H1 (cell line): ENCODE measurements around the gene BACE2. TPM values are rescaled to one million over a fixed set of nuclear protein-coding genes. Genes with fewer than 3 reads are reported as not detected.

Experiments used
- CHD7 ChIP-seq: fragments of 300-600 bp; sonication (generic); IDR thresholded peaks from 2 replicates; pipeline ENCODE4 v1.7.1; 2012; ENCODE audit warnings: low read length, moderate library complexity, mild to moderate bottlenecking, inconsistent platforms; ENCODE audit not compliant: insufficient replicate concordance
- EGR1 ChIP-seq: IDR thresholded peaks from 2 replicates; pipeline ENCODE4 v1.6.1; 2011; ENCODE audit warnings: low read depth, low read length, borderline replicate concordance
- HDAC6 ChIP-seq: IDR thresholded peaks from one replicate; pipeline ENCODE4 v1.7.1; 2012; ENCODE audit warnings: low read depth, mild to moderate bottlenecking, inconsistent platforms, low read length, moderate library complexity
- RXRA ChIP-seq: IDR thresholded peaks from 2 replicates; pipeline ENCODE4 v1.6.1; 2011; ENCODE audit warnings: low read depth, mild to moderate bottlenecking, low read length, moderate library complexity; ENCODE audit not compliant: insufficient read depth
- SP2 ChIP-seq: IDR thresholded peaks from 2 replicates; pipeline ENCODE4 v1.6.1; 2012; ENCODE audit warnings: mild to moderate bottlenecking, low read length, inconsistent platforms
- ZNF274 ChIP-seq: IDR thresholded peaks from 2 replicates; pipeline ENCODE4 v1.7.0; 2012; ENCODE audit warnings: low read length, borderline replicate concordance; ENCODE audit errors: extremely low read depth
- polyA plus RNA-seq, 7 experiments: library from polyadenylated mRNA; depleted of rRNA in 3 of 7; stranded (reverse) in 5 of 7; unstranded in 2 of 7; fragments of >200 nt in 5 of 7; fragments of 200-250 nt in 2 of 7; gene quantifications; 1 replicate in 5 of 7; 2 replicates in 1 of 7; 4 replicates in 1 of 7; pipeline versions ENCODE4 v1.2.1 to v1.2.3, GENCODE V29; 2011 to 2013; ENCODE audit warnings: missing spikeins in 2 of 7, mixed read lengths in 2 of 7
- total RNA-seq: library from RNA; stranded (reverse); fragmentation: NEBNext Ultra II Directional; extraction: Animal tissue kit (Norgen Biotek cat#: 25700); gene quantifications from 2 replicates; pipeline ENCODE4 v1.2.1, GENCODE V29; 2021

BACE2 gene
- total and polyA plus RNA-seq, 2 of the 8 experiments (the other 6 are each of a cell fraction or from before 2014, with no cell fraction given): 8.1 to 10.9 TPM

- TF ChIP-seq CHD7 (no peak), RXRA (no peak), EGR1 (no peak), HDAC6 (no peak), SP2 (no peak), ZNF274 (no peak)
Observed at GRCh38 chr21:41327753-41328152, 159.8 kb downstream of the BACE2 start (continued).
